HuH-7 (cell line): ENCODE data around the gene CEACAM21.

Experiments
- DNase-seq: peaks from one replicate; pipeline ENCODE4 v3.0.0; 2011; ENCODE audit warnings: low spot score

Gene CEACAM21

GRCh38 chr19:41619018-41619556 lies 43.1 kb downstream of the CEACAM21 start:
- no peak for DNase-seq

- no peak for DNase-seq
Observed at GRCh38 chr19:41620171-41620570, 44.2 kb downstream of the CEACAM21 start.

GRCh38 chr19:41621226-41621625 lies 45.3 kb downstream of the CEACAM21 start:
- no peak for DNase-seq

GRCh38 chr19:41621654-41622053 lies 45.7 kb downstream of the CEACAM21 start:
- no peak for DNase-seq

GRCh38 chr19:41623360-41623759 lies 47.4 kb downstream of the CEACAM21 start:
- DNase-seq = no peak

GRCh38 chr19:41624515-41624914 lies 48.5 kb downstream of the CEACAM21 start:
- no peak for DNase-seq

GRCh38 chr19:41624937-41625336 lies 49.0 kb downstream of the CEACAM21 start:
- no peak for DNase-seq

GRCh38 chr19:41626278-41626677 lies 50.3 kb downstream of the CEACAM21 start:
- DNase-seq = no peak

GRCh38 chr19:41626877-41627276 lies 50.9 kb downstream of the CEACAM21 start, which contains the start of gene CEACAM4:
CEACAM4 (minus strand) TSS chr19:41627074; CDS start chr19:41626963, 111 bp downstream.
- no peak for DNase-seq

GRCh38 chr19:41627966-41628675 lies 52.2 kb downstream of the CEACAM21 start:
- DNase-seq = no peak
